GM12878 (cell line): ENCODE data around the gene AKT1. TPM values are rescaled to one million over a fixed set of nuclear protein-coding genes. Genes with fewer than 3 reads are reported as not detected.

ENCODE experiments used
- ATAC-seq: fragments of 200-7000 bp; cut with Tn5 transposase; 3 replicates; pipeline ENCODE4 v1.9.1; 2020; ENCODE audit warnings: mild to moderate bottlenecking, moderate library complexity
- BruUV-seq: library from RNA; stranded (reverse); fragments of 400-500 nt; replicated peaks from 2 replicates; lab custom pipeline; 2021; lab: Mats Ljungman, UMichigan
- CTCF ChIA-PET: fragments of 300-600 bp; sonication (Branson Sonifier 250); formaldehyde crosslinking; extraction: SDS; loops from one replicate; lab custom pipeline; 2021; ENCODE audit warnings: inconsistent platforms; lab: Yijun Ruan, JAX
- POLR2A ChIA-PET: fragments of 350-600 bp; formaldehyde crosslinking; extraction: SDS; loops from one replicate; lab custom pipeline; 2021; ENCODE audit warnings: inconsistent platforms; lab: Charles Lee
- RAD21 ChIA-PET: fragments of 300-600 bp; sonication (Branson Sonifier 250); formaldehyde crosslinking; loops from one replicate; lab custom pipeline; 2023; ENCODE audit warnings: antibody characterized with exemption; ENCODE audit not compliant: unreplicated experiment; lab: Charles Lee
- SMC1A ChIA-PET: fragments of 300-600 bp; sonication (Branson Sonifier 250); formaldehyde crosslinking; loops from one replicate; lab custom pipeline; 2023; ENCODE audit not compliant: unreplicated experiment, uncharacterized antibody; lab: Charles Lee
- DNase-seq: peaks from one replicate; pipeline ENCODE4 v3.0.0-alpha.2; 2011; ENCODE audit warnings: low read depth, low spot score
- FAIRE-seq: peaks from 3 replicates; lab custom pipeline; 2011; peaks lifted over from hg19 to GRCh38; lab: Jason Lieb, UNC
- H2AFZ ChIP-seq: 2 replicates; pipeline ENCODE4 v1.6.0; 2011; ENCODE audit warnings: low read depth, low read length, control low read depth; ENCODE audit not compliant: control insufficient read depth
- H3K27ac ChIP-seq: 2 replicates; pipeline ENCODE4 v1.5.1; 2011; ENCODE audit warnings: control low read depth; ENCODE audit not compliant: control insufficient read depth, insufficient read depth
- H3K27me3 ChIP-seq, 2 experiments: replicated peaks in 1 of 2; 2 replicates each; pipeline versions ENCODE4 v1.6.0 to v1.6.1; 2011; ENCODE audit warnings: low read length in 1 of 2; ENCODE audit not compliant: control insufficient read depth in 2 of 2, insufficient read depth in 2 of 2
- H3K36me3 ChIP-seq, 2 experiments: 2 replicates each; pipeline ENCODE4 v1.5.1; 2011; ENCODE audit warnings: low read length in 1 of 2; ENCODE audit not compliant: control insufficient read depth in 2 of 2, insufficient read depth in 2 of 2
- H3K4me1 ChIP-seq: 2 replicates; pipeline ENCODE4 v1.6.1; 2011; ENCODE audit warnings: mild to moderate bottlenecking, low read length, moderate library complexity, mixed read lengths; ENCODE audit not compliant: control insufficient read depth, insufficient read depth
- H3K4me2 ChIP-seq: 2 replicates; pipeline ENCODE4 v1.6.0; 2011; ENCODE audit warnings: control low read depth; ENCODE audit not compliant: control insufficient read depth, insufficient read depth
- H3K4me3 ChIP-seq: fragments of 200-600 bp; sonication (generic); 2 replicates; pipeline ENCODE4 v1.5.1; 2016
- H3K79me2 ChIP-seq: 2 replicates; pipeline ENCODE4 v1.6.0; 2011; ENCODE audit warnings: low read length; ENCODE audit not compliant: control insufficient read depth, insufficient read depth
- H3K9ac ChIP-seq: 2 replicates; pipeline ENCODE4 v1.8.0; 2011; ENCODE audit warnings: low read length, control low read depth, mixed read lengths; ENCODE audit not compliant: control insufficient read depth, insufficient read depth
- H3K9me3 ChIP-seq: replicated peaks from 3 replicates; pipeline ENCODE4 v1.5.1; 2011; ENCODE audit warnings: mild to moderate bottlenecking, low read length; ENCODE audit not compliant: control insufficient read depth, insufficient read depth
- H4K20me1 ChIP-seq: 2 replicates; pipeline ENCODE4 v1.6.0; 2011; ENCODE audit not compliant: control insufficient read depth, insufficient read depth
- BHLHE40 ChIP-seq, 2 experiments: fragments of 450-650 bp in 1 of 2; IDR thresholded peaks; 2 replicates each; pipeline ENCODE4 v1.6.1; 2011 to 2017; ENCODE audit warnings: low read depth in 2 of 2, borderline replicate concordance in 1 of 2, improper control_type of control experiment in 1 of 2, low read length in 1 of 2, mild to moderate bottlenecking in 1 of 2
- EED ChIP-seq: sonication (generic); IDR thresholded peaks from 2 replicates; pipeline ENCODE4 v1.6.1; 2016; ENCODE audit warnings: antibody characterized with exemption, low read depth
- EGR1 ChIP-seq, 2 experiments: IDR thresholded peaks; 1 replicate in 1 of 2; 2 replicates in 1 of 2; pipeline ENCODE4 v1.6.1; 2011 to 2012; ENCODE audit warnings: low read depth in 2 of 2, low read length in 2 of 2, borderline replicate concordance in 1 of 2, mild to moderate bottlenecking in 1 of 2, moderate library complexity in 1 of 2
- ELK1 ChIP-seq: IDR thresholded peaks from 2 replicates; pipeline ENCODE4 v1.6.1; 2012; ENCODE audit warnings: low read depth, low read length, improper control_type of control experiment
- EP300 ChIP-seq, 2 experiments: fragments of 150-350 bp in 1 of 2; IDR thresholded peaks; 2 replicates each; pipeline ENCODE4 v1.6.1; 2011 to 2012; ENCODE audit warnings: low read depth in 2 of 2, low read length in 2 of 2, borderline replicate concordance in 1 of 2, improper control_type of control experiment in 1 of 2, inconsistent platforms in 1 of 2; ENCODE audit not compliant: control insufficient read depth in 1 of 2
- GABPA ChIP-seq: IDR thresholded peaks from 2 replicates; pipeline ENCODE4 v1.6.1; 2014; ENCODE audit warnings: antibody characterized with exemption, low read depth, mild to moderate bottlenecking, inconsistent platforms
- HSF1 ChIP-seq: fragments of 150-350 bp; IDR thresholded peaks from 2 replicates; pipeline ENCODE4 v1.6.1; 2014; ENCODE audit warnings: mild to moderate bottlenecking, low read depth, low read length
- IKZF1 ChIP-seq: fragments of 450-650 bp; conservative IDR thresholded peaks from 2 replicates; pipeline ENCODE4 v1.6.1; 2017; ENCODE audit warnings: antibody characterized with exemption, mild to moderate bottlenecking
- KAT2A ChIP-seq: conservative IDR thresholded peaks from 2 replicates; pipeline ENCODE4 v1.6.1; 2011; ENCODE audit warnings: low read depth, low read length; ENCODE audit not compliant: control insufficient read depth
- KLF5 ChIP-seq: fragments of 450-650 bp; IDR thresholded peaks from 2 replicates; pipeline ENCODE4 v1.6.1; 2014; ENCODE audit warnings: mild to moderate bottlenecking; ENCODE audit not compliant: partially characterized antibody
- MAX ChIP-seq: IDR thresholded peaks from 2 replicates; pipeline ENCODE4 v1.6.1; 2012; ENCODE audit warnings: low read depth, low read length, improper control_type of control experiment
- MXI1 ChIP-seq: fragments of 150-350 bp; IDR thresholded peaks from 2 replicates; pipeline ENCODE4 v1.6.1; 2011; ENCODE audit warnings: low read depth, mild to moderate bottlenecking, inconsistent platforms, low read length, improper control_type of control experiment
- NR2C1 ChIP-seq: fragments of 450-650 bp; IDR thresholded peaks from 2 replicates; pipeline ENCODE4 v1.6.1; 2017; ENCODE audit warnings: antibody characterized with exemption, mild to moderate bottlenecking, moderate library complexity
- PAX5 ChIP-seq: IDR thresholded peaks from 2 replicates; pipeline ENCODE4 v1.6.1; 2011; ENCODE audit warnings: low read depth, low read length, borderline replicate concordance
- PKNOX1 ChIP-seq: fragments of 450-650 bp; IDR thresholded peaks from 2 replicates; pipeline ENCODE4 v1.6.1; 2016; ENCODE audit warnings: mild to moderate bottlenecking
- ZBTB33 ChIP-seq: fragments of 450-650 bp; IDR thresholded peaks from 2 replicates; pipeline ENCODE4 v1.6.1; 2017; ENCODE audit warnings: mild to moderate bottlenecking
- WGBS: methylation state at CpG from one replicate; pipeline ENCODE4 v1.1.6; 2016; ENCODE audit warnings: low lambda C conversion rate; ENCODE audit not compliant: insufficient replicate concordance, insufficient coverage; ENCODE audit errors: missing lambda C conversion rate; 5-methylcytosine and 5-hydroxymethylcytosine counted together
- in situ Hi-C: fragments of 300-500 bp; cut with MboI; formaldehyde crosslinking; loops from 9 replicates; pipeline ENCODE4 v1.14.3; 2018; ENCODE audit warnings: mixed read lengths
- intact Hi-C: fragments of 100-400 bp; cut with micrococcal nuclease; formaldehyde crosslinking; loops from one replicate; pipeline ENCODE4 v1.14.2; 2022; ENCODE audit not compliant: unreplicated experiment
- polyA plus RNA-seq, 11 experiments: library from polyadenylated mRNA; depleted of rRNA in 4 of 11; unstranded in 6 of 11; stranded (reverse) in 5 of 11; fragments of >200 nt; fragmentation: Nextera tagmentation in 4 of 11; fragmentation: Illumina TruSeq in 1 of 11; extraction: Ambion mirVana in 4 of 11; extraction: Trizol in 1 of 11; gene quantifications; 1 replicate in 1 of 11; 2 replicates in 10 of 11; pipeline versions ENCODE4 v1.2.1 to v1.2.3, GENCODE V29; 2011 to 2016; ENCODE audit warnings: inconsistent platforms in 2 of 11, missing spikeins in 2 of 11, low read depth in 1 of 11
- total RNA-seq, 4 experiments: library from RNA; depleted of rRNA in 3 of 4; stranded (reverse); fragments of >200 nt in 3 of 4; fragmentation: Illumina TruSeq in 1 of 4; extraction: Trizol in 1 of 4; gene quantifications; 2 replicates each; pipeline versions ENCODE4 v1.2.1 to v1.2.3, GENCODE V29; 2013 to 2021

Gene AKT1
- total and polyA plus RNA-seq, 10 of the 15 experiments (the other 5 are each of a cell fraction or from before 2014, with no cell fraction given): 0.63 to 110 (median 58.9) TPM

GRCh38 chr14:104792101-104792884, 3.3 kb downstream of the AKT1 start:
- WGBS: 93% methylated on average over 25 of the region's 25 CpGs
- ChIA-PET RAD21 (no interaction called here), POLR2A (no interaction called here), CTCF (interaction anchor here (0.6 kb wide), 1 partner anchor 1228 kb away, joined by 4 read pairs; no protein-coding TSS in a partner anchor), SMC1A (no interaction called here)
- Histone ChIP-seq H3K4me1 (peaks cover 19% of the 10 kb centered on the region), H3K9me3 (no peaks in the 10 kb centered on the region), H3K27me3 (no peaks in the 10 kb centered on the region), H3K79me2 (peaks cover 26% of the 10 kb centered on the region), H3K9ac (no peak overlapping the region), H2AFZ (no peak overlapping the region), H3K4me3 (no peak overlapping the region), H3K27ac (no peak overlapping the region), H4K20me1 (peaks cover 3% of the 10 kb centered on the region; the same call in 1 of the 2 replicates), H3K4me2 (no peak overlapping the region), H3K36me3 (peaks cover 0 to 8% of the 10 kb centered on the region in 2 experiments; a peak in 2 of 4 replicates)
- TF ChIP-seq KLF5 (no peak), ZBTB33 (no peak), KAT2A (no peak), PAX5 (no peak), MXI1 (no peak), NR2C1 (no peak), MAX (no peak), HSF1 (no peak), EGR1 (IDR thresholded peaks at IDR 0.05; ENCODE audit: borderline replicate concordance in 1 of 2, low read depth in 2 of 2, low read length in 2 of 2) (no peak), EP300 (IDR thresholded peaks at IDR 0.05; ENCODE audit: borderline replicate concordance in 1 of 2, control insufficient read depth in 1 of 2, low read depth in 2 of 2, low read length in 2 of 2) (no peak), IKZF1 (no peak), GABPA (no peak), ELK1 (no peak), EED (no peak), BHLHE40 (IDR thresholded peaks at IDR 0.05; ENCODE audit: borderline replicate concordance in 1 of 2, low read depth in 2 of 2, low read length in 1 of 2) (no peak), PKNOX1 (no peak)
- FAIRE-seq (no peak), DNase-seq (no peak), ATAC-seq (no peak)
- no TSS peak for BruUV-seq
- in situ Hi-C loops: no loop called here
- intact Hi-C loops: no loop called here
